Lung (tissue), 12 donors: Measurements from ENCODE around the gene SND1. TPM values are rescaled to one million over a fixed set of nuclear protein-coding genes. Genes with fewer than 3 reads are reported as not detected.
"Not testable (repeated sequence)": the region's sequence is repeated elsewhere in the genome, so short reads cannot be mapped to it uniquely, and the experiment has no call there.

Source experiments
- ATAC-seq: fragments of 200-7000 bp; cut with Tn5 transposase; one replicate; pipeline ENCODE4 v1.9.1; 2020; ENCODE audit warnings: moderate number of reproducible peaks; ENCODE audit not compliant: insufficient read depth, low FRiP score
- DNase-seq, 3 donors: peaks; one replicate each; pipeline ENCODE4 v3.0.0-alpha.2; 2013 to 2017
- H3K27ac ChIP-seq, 2 donors: one replicate each; pipeline ENCODE4 v1.5.1; 2013; ENCODE audit warnings: mild to moderate bottlenecking in 2 of 2, moderate library complexity in 2 of 2, control low read depth in 1 of 2, inconsistent platforms in 1 of 2, low read depth in 1 of 2, low read length in 1 of 2
- H3K27me3 ChIP-seq, 3 donors: one replicate each; pipeline ENCODE4 v1.5.1; 2013; ENCODE audit warnings: low read length in 2 of 3; ENCODE audit not compliant: control insufficient read depth in 3 of 3, insufficient read depth in 3 of 3
- H3K36me3 ChIP-seq, 4 donors: one replicate each; pipeline ENCODE4 v1.5.1; 2013; ENCODE audit warnings: low read length in 4 of 4, mild to moderate bottlenecking in 1 of 4, moderate library complexity in 1 of 4; ENCODE audit not compliant: control insufficient read depth in 4 of 4, insufficient read depth in 4 of 4
- H3K4me1 ChIP-seq, 5 donors: one replicate each; pipeline ENCODE4 v1.5.1; 2013; ENCODE audit warnings: low read length in 5 of 5, mild to moderate bottlenecking in 2 of 5, moderate library complexity in 1 of 5; ENCODE audit not compliant: control insufficient read depth in 5 of 5, insufficient read depth in 5 of 5
- H3K4me3 ChIP-seq: one replicate; pipeline ENCODE4 v1.5.1; 2013; ENCODE audit warnings: mild to moderate bottlenecking, control low read depth, moderate library complexity
- H3K9ac ChIP-seq, 2 donors: one replicate each; pipeline ENCODE4 v1.5.1; 2013; ENCODE audit warnings: low read length in 2 of 2, control low read depth in 1 of 2; ENCODE audit not compliant: insufficient read depth in 1 of 2
- H3K9me3 ChIP-seq, 4 donors: one replicate each; pipeline ENCODE4 v1.5.1; 2013; ENCODE audit warnings: low read length in 3 of 4, mild to moderate bottlenecking in 1 of 4, moderate library complexity in 1 of 4; ENCODE audit not compliant: control insufficient read depth in 4 of 4, insufficient read depth in 3 of 4
- CTCF ChIP-seq: IDR thresholded peaks from 2 replicates; pipeline ENCODE4 v1.5.1; 2012; ENCODE audit warnings: mild to moderate bottlenecking; ENCODE audit errors: control extremely low read depth, extremely low read depth
- WGBS, 2 donors: extraction: QIAGEN DNeasy Blood & Tissue Kit; methylation state at CpG; one replicate each; pipeline ENCODE4 v1.1.7; 2013; 5-methylcytosine and 5-hydroxymethylcytosine counted together
- polyA plus RNA-seq, 2 donors: library from polyadenylated mRNA; stranded (reverse); fragments of 200-250 nt; gene quantifications; one replicate each; pipeline ENCODE4 v1.2.1, GENCODE V29; 2013
- total RNA-seq, 2 donors: library from RNA; depleted of rRNA in 1 of 2; stranded (reverse); fragments of >200 nt in 1 of 2; gene quantifications; one replicate each; pipeline ENCODE4 v1.2.1, GENCODE V29; 2014 to 2021
- donor health status: control.
- donor health status: control.
- donor health status: Bipolar disorder and iron deficiency.
- donor health status: healthy.
- donor health status: DM: yes; HTN: yes; CAD: no.

Gene SND1
- total and polyA plus RNA-seq, 4 donors = 94.5 to 210 (median 137) TPM

DNA sequence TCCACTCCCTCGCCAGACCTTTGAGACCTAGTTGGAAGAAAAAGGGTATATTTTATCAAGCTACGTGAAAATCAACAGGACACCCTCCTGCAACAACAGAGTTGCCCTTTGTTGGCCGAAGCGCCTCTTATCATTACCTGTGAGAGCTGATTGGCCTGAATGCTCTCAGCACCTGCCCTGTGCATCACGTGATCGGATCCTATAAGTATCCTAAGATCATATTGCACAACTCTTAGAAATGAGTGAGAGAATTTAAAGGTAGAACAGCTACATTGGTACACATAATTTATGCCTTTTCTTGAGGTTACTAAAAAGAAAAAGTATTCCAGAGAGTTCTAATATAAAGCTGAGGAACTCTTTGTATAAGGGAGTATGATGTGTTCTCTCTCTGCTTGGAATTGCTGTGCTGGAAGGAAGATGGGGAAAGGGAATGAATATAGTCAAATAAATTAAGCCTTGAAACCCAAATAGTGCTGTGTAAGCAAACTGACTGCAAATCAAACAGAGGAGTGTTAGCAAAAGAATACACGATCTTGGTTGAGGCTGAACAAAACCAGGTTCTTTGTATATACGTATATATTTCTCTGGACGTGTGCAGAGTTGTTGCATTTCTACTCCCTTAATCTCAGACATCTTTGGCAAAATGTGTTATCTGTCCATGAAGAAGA, 309.9 kb downstream of the SND1 start:
- DNase-seq (peak; percentile 35 to 63 (median 38)), ATAC-seq (no peak)
- peaks cover 0 to 8% (median 2%) of the 10 kb centered on the region in 5 donors for H3K4me1 ChIP-seq
- H3K27ac ChIP-seq = no peak overlapping the region
- H3K4me3 ChIP-seq = no peak overlapping the region
- H3K9ac ChIP-seq = no peak overlapping the region
- no peak for TF ChIP-seq CTCF
- WGBS, 2 donors = 73 to 88% methylated on average over 9 of the region's 9 CpGs
- H3K9me3 ChIP-seq = no peaks in the 10 kb centered on the region
- peaks cover 0 to 4% (median 2%) of the 10 kb centered on the region in 4 donors for H3K36me3 ChIP-seq
- H3K27me3 ChIP-seq = no peaks in the 10 kb centered on the region

DNA sequence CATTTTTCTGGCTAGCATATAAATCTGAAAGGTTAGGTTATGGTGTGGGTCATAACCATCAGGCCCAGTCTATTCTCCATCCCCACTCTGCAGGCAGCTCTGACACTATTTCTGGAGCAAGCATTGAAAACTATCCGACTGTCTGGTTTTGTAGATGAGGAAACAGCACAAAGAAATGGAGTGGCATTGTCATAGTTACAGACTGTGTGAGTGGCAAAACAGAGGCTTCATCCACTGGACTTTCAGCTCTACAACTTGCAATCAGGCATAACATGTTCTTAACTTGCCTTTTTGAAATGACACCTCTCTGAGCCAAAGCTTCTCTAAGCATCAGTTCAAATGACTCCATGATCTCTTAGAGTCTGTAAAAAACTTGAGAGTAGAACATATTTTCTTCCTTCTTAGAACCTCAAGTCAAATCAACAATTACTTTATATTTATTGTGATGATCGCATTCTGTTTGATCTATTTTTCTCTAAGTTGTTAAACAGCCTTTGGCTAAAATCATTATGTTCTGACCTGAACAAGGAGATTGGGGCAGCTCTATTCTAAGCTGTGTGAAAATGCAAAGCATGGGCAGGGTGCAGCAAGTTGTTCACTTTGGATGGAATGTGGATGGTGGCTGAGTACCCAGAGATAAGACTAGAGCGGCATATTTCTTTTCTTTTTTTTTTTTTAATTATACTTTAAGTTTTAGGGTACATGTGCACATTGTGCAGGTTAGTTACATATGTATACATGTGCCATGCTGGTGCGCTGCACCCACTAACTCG, 310.8 kb downstream of the SND1 start:
- H3K27me3 ChIP-seq = no peaks in the 10 kb centered on the region
- ATAC-seq = no peak
- H3K36me3 ChIP-seq = peaks cover 0 to 4% (median 2%) of the 10 kb centered on the region in 4 donors
- 82 to 89% methylated on average over 4 of the region's 5 CpGs for WGBS, 2 donors
- peaks cover 2 to 11% (median 6%) of the 10 kb centered on the region in 5 donors for H3K4me1 ChIP-seq
- H3K9me3 ChIP-seq = no peaks in the 10 kb centered on the region
- no peak overlapping the region for H3K9ac ChIP-seq
- H3K4me3 ChIP-seq = no peak overlapping the region
- no peak for DNase-seq
- H3K27ac ChIP-seq = no peak overlapping the region
- no peak for TF ChIP-seq CTCF

DNA sequence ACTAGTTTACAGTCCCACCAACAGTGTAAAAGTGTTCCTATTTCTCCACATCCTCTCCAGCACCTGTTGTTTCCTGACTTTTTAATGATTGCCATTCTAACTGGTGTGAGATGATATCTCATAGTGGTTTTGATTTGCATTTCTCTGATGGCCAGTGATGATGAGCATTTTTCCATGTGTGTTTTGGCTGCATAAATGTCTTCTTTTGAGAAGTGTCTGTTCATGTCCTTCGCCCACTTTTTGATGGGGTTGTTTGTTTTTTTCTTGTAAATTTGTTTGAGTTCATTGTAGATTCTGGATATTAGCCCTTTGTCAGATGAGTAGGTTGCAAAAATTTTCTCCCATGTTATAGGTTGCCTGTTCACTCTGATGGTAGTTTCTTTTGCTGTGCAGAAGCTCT, 311.9 kb downstream of the SND1 start:
- not testable (repeated sequence) for H3K27me3 ChIP-seq, H3K27ac ChIP-seq, H3K4me3 ChIP-seq, DNase-seq, H3K36me3 ChIP-seq, H3K9ac ChIP-seq, ATAC-seq, H3K9me3 ChIP-seq
- H3K4me1 ChIP-seq = peaks cover 6 to 12% (median 9%) of the 10 kb centered on the region in 5 donors
- 88 to 100% methylated on average over 1 of the region's 1 CpG for WGBS, 2 donors

GRCh38 chr7:127967281-127967680, 315.3 kb downstream of the SND1 start:
- H3K27ac ChIP-seq = peak overlapping the region in 1 of 2 donors; percentile 4
- TF ChIP-seq CTCF = no peak
- WGBS, 2 donors = 61 to 76% methylated on average over 2 of the region's 2 CpGs

More at GRCh38 chr7:127967281-127967680, 315.3 kb downstream of the SND1 start:
- Histone ChIP-seq H3K9ac (no peak overlapping the region), H3K4me3 (no peak overlapping the region), H3K9me3 (no peaks in the 10 kb centered on the region), H3K4me1 (peaks cover 6 to 12% (median 9%) of the 10 kb centered on the region in 5 donors), H3K36me3 (peaks cover 0 to 1% (median 0%) of the 10 kb centered on the region in 4 donors), H3K27me3 (no peaks in the 10 kb centered on the region)
- ATAC-seq = no peak
- DNase-seq = no peak
